Endothelial cell of umbilical vein (primary cell): ENCODE results near the gene ALDH1L1.

Experiments used
- CTCF ChIP-seq, 2 donors: IDR thresholded peaks; 1 replicate in 1 of 2; 2 replicates in 1 of 2; pipeline ENCODE4 v1.5.1; 2011; ENCODE audit warnings: low read length in 2 of 2, mild to moderate bottlenecking in 2 of 2, moderate library complexity in 2 of 2, control low read depth in 1 of 2, inconsistent platforms in 1 of 2, low read depth in 1 of 2; ENCODE audit not compliant: insufficient read depth in 1 of 2; ENCODE audit errors: extremely low read depth in 1 of 2
- EZH2 ChIP-seq: IDR thresholded peaks from 2 replicates; pipeline ENCODE4 v1.6.1; 2012; ENCODE audit warnings: borderline replicate concordance, low read depth, mild to moderate bottlenecking, moderate library complexity, low read length, inconsistent platforms; ENCODE audit not compliant: severe bottlenecking

- TF ChIP-seq CTCF (IDR thresholded peaks at IDR 0.05; ENCODE audit: extremely low read depth in 1 of 2, insufficient read depth in 1 of 2, low read depth in 1 of 2, low read length in 2 of 2) (no peak), EZH2 (no peak)
These were observed 55.5 kb downstream of the ALDH1L1 start for GRCh38 chr3:126124896-126125295.
